H1 (cell line): ENCODE measurements around the gene VMP1. TPM values are rescaled to one million over a fixed set of nuclear protein-coding genes. Genes with fewer than 3 reads are reported as not detected.

Experiments
- CTCF ChIA-PET: fragments of 300-600 bp; sonication (Branson Sonifier 250); formaldehyde crosslinking; loops from one replicate; lab custom pipeline; 2021; ENCODE audit not compliant: partially characterized antibody; lab: Charles Lee
- POLR2A ChIA-PET: fragments of 300-600 bp; sonication (Branson Sonifier 250); formaldehyde crosslinking; loops from one replicate; lab custom pipeline; 2021; ENCODE audit warnings: inconsistent platforms; ENCODE audit not compliant: partially characterized antibody; lab: Charles Lee
- DNase-seq, 2 experiments: peaks; one replicate each; pipeline versions ENCODE4 v3.0.0 to v3.0.0-alpha.2; 2010 to 2022; ENCODE audit warnings: low spot score in 2 of 2, low read depth in 1 of 2, mixed read lengths in 1 of 2
- FAIRE-seq: peaks from 2 replicates; lab custom pipeline; 2011; peaks lifted over from hg19 to GRCh38; lab: Jason Lieb, UNC
- H2AFZ ChIP-seq: 2 replicates; pipeline ENCODE4 v1.8.1; 2012; ENCODE audit warnings: low read length, inconsistent platforms
- H2AK5ac ChIP-seq: 2 replicates; pipeline ENCODE4 v1.6.1; 2013; ENCODE audit warnings: low read depth, low read length
- H2BK120ac ChIP-seq: replicated peaks from 2 replicates; pipeline ENCODE3; 2013; ENCODE audit warnings: low read depth, low read length, inconsistent platforms
- H2BK12ac ChIP-seq: 2 replicates; pipeline ENCODE4 v1.6.1; 2013; ENCODE audit warnings: low read depth, low read length
- H2BK15ac ChIP-seq: 2 replicates; pipeline ENCODE4 v1.6.1; 2013; ENCODE audit warnings: low read length
- H2BK20ac ChIP-seq: 2 replicates; pipeline ENCODE4 v1.6.1; 2013; ENCODE audit warnings: low read length
- H2BK5ac ChIP-seq: 2 replicates; pipeline ENCODE4 v1.6.1; 2013; ENCODE audit warnings: low read depth, low read length
- H3K14ac ChIP-seq: 2 replicates; pipeline ENCODE4 v1.6.1; 2013; ENCODE audit warnings: inconsistent platforms; ENCODE audit not compliant: insufficient read length
- H3K18ac ChIP-seq: 2 replicates; pipeline ENCODE4 v1.6.1; 2013; ENCODE audit warnings: low read length; ENCODE audit errors: extremely low read depth
- H3K23ac ChIP-seq: 2 replicates; pipeline ENCODE4 v1.6.1; 2013; ENCODE audit warnings: inconsistent platforms; ENCODE audit not compliant: insufficient read length
- H3K23me2 ChIP-seq: 2 replicates; pipeline ENCODE4 v1.6.1; 2013; ENCODE audit warnings: low read depth, low read length
- H3K27ac ChIP-seq: 2 replicates; pipeline ENCODE4 v1.6.1; 2011; ENCODE audit warnings: low read depth, low read length, inconsistent platforms
- H3K27me3 ChIP-seq, 4 experiments: replicated peaks in 1 of 4; 1 replicate in 1 of 4; 2 replicates in 3 of 4; pipeline versions ENCODE4 v1.6.1 to v1.8.1; 2011 to 2013; ENCODE audit warnings: low read length in 3 of 4, mild to moderate bottlenecking in 3 of 4, inconsistent platforms in 2 of 4, mixed read lengths in 2 of 4, moderate library complexity in 1 of 4; ENCODE audit not compliant: control insufficient read depth in 3 of 4, insufficient read depth in 3 of 4; ENCODE audit errors: extremely low read depth in 1 of 4
- H3K36me3 ChIP-seq, 4 experiments: 2 replicates each; pipeline versions ENCODE4 v1.6.1 to v1.8.1; 2011 to 2013; ENCODE audit warnings: mild to moderate bottlenecking in 4 of 4, low read length in 3 of 4, moderate library complexity in 2 of 4, control low read depth in 1 of 4, inconsistent platforms in 1 of 4; ENCODE audit not compliant: insufficient read depth in 4 of 4, control insufficient read depth in 2 of 4
- H3K4ac ChIP-seq: replicated peaks from 2 replicates; pipeline ENCODE3; 2013; ENCODE audit warnings: low read length, low read depth, mixed read lengths, inconsistent platforms; ENCODE audit not compliant: insufficient read length
- H3K4me1 ChIP-seq, 4 experiments: replicated peaks in 1 of 4; 1 replicate in 1 of 4; 2 replicates in 3 of 4; pipeline versions ENCODE4 v1.6.1 to v1.8.1; 2011 to 2013; ENCODE audit warnings: low read length in 3 of 4, inconsistent platforms in 2 of 4, mixed read lengths in 1 of 4; ENCODE audit not compliant: insufficient read depth in 4 of 4, control insufficient read depth in 3 of 4
- H3K4me2 ChIP-seq, 2 experiments: 2 replicates each; pipeline versions ENCODE4 v1.6.1 to v1.8.1; 2011 to 2013; ENCODE audit warnings: low read depth in 2 of 2, low read length in 2 of 2, control low read depth in 1 of 2, inconsistent platforms in 1 of 2, mild to moderate bottlenecking in 1 of 2; ENCODE audit not compliant: insufficient read depth in 1 of 2
- H3K4me3 ChIP-seq, 4 experiments: fragments of 200-600, 300-600 bp in 1 of 4; sonication (generic), shearing (Covaris generic), sonication (Bioruptor Twin) in 1 of 4; 2 replicates each; pipeline versions ENCODE4 v1.5.1 to v1.8.1; 2011 to 2016; ENCODE audit warnings: low read length in 4 of 4, low read depth in 3 of 4, control low read depth in 2 of 4, inconsistent platforms in 2 of 4, mild to moderate bottlenecking in 2 of 4, mixed read lengths in 1 of 4, moderate library complexity in 1 of 4; ENCODE audit not compliant: insufficient read depth in 2 of 4; ENCODE audit errors: extremely low read depth in 1 of 4
- H3K56ac ChIP-seq: replicated peaks from 2 replicates; pipeline ENCODE3; 2013; ENCODE audit warnings: low read depth, mild to moderate bottlenecking, mixed read lengths, low read length, inconsistent platforms; ENCODE audit not compliant: insufficient read length
- H3K79me1 ChIP-seq: 2 replicates; pipeline ENCODE4 v1.6.1; 2013; ENCODE audit warnings: low read depth, low read length, control low read depth
- H3K79me2 ChIP-seq, 2 experiments: 2 replicates each; pipeline versions ENCODE4 v1.6.1 to v1.8.1; 2012 to 2013; ENCODE audit warnings: low read length in 2 of 2, mild to moderate bottlenecking in 2 of 2, inconsistent platforms in 1 of 2; ENCODE audit not compliant: insufficient read depth in 2 of 2, control insufficient read depth in 1 of 2
- H3K9ac ChIP-seq, 4 experiments: replicated peaks in 1 of 4; 1 replicate in 1 of 4; 2 replicates in 3 of 4; pipeline versions ENCODE4 v1.6.1 to v1.8.1; 2011 to 2013; ENCODE audit warnings: low read depth in 3 of 4, low read length in 3 of 4, control low read depth in 2 of 4, mild to moderate bottlenecking in 2 of 4, moderate library complexity in 2 of 4, inconsistent platforms in 1 of 4; ENCODE audit errors: extremely low read depth in 1 of 4
- H3K9me3 ChIP-seq, 2 experiments: 2 replicates each; pipeline versions ENCODE4 v1.6.1 to v1.8.1; 2012 to 2013; ENCODE audit warnings: mild to moderate bottlenecking in 2 of 2, moderate library complexity in 2 of 2, control low read depth in 1 of 2, inconsistent platforms in 1 of 2, low read depth in 1 of 2, low read length in 1 of 2, mixed read lengths in 1 of 2; ENCODE audit not compliant: insufficient read depth in 2 of 2
- H4K20me1 ChIP-seq, 2 experiments: replicated peaks in 1 of 2; 2 replicates each; pipeline versions ENCODE3 to v1.8.1; 2011 to 2013; ENCODE audit warnings: inconsistent platforms in 2 of 2, low read length in 2 of 2, mild to moderate bottlenecking in 1 of 2; ENCODE audit not compliant: insufficient read depth in 2 of 2, control insufficient read depth in 1 of 2
- H4K5ac ChIP-seq: 2 replicates; pipeline ENCODE4 v1.6.1; 2013; ENCODE audit warnings: low read length, low read depth, mixed read lengths, inconsistent platforms; ENCODE audit not compliant: insufficient read length
- H4K8ac ChIP-seq: 2 replicates; pipeline ENCODE4 v1.8.0; 2013; ENCODE audit warnings: mild to moderate bottlenecking, moderate library complexity, low read length, inconsistent platforms; ENCODE audit not compliant: insufficient read depth; ENCODE audit errors: extremely low read depth
- H4K91ac ChIP-seq: replicated peaks from 2 replicates; pipeline ENCODE3; 2013; ENCODE audit warnings: low read length, mixed read lengths, inconsistent platforms; ENCODE audit not compliant: insufficient read length
- CREB1 ChIP-seq: IDR thresholded peaks from 2 replicates; pipeline ENCODE4 v1.6.1; 2012; ENCODE audit warnings: inconsistent platforms
- EP300 ChIP-seq, 2 experiments: IDR thresholded peaks; 1 replicate in 1 of 2; 2 replicates in 1 of 2; pipeline ENCODE4 v1.6.1; 2011 to 2012; ENCODE audit warnings: low read depth in 2 of 2, low read length in 2 of 2, mild to moderate bottlenecking in 2 of 2, borderline replicate concordance in 1 of 2, inconsistent platforms in 1 of 2, moderate library complexity in 1 of 2
- SRF ChIP-seq: IDR thresholded peaks from 2 replicates; pipeline ENCODE4 v1.6.1; 2011; ENCODE audit warnings: mild to moderate bottlenecking, low read depth, low read length, moderate library complexity
- WGBS, 2 experiments: shearing (Covaris generic) in 1 of 2; methylation state at CpG; one replicate each; pipeline versions ENCODE4 v1.1.6 to v1.1.7; 2013 to 2015; ENCODE audit warnings: low lambda C conversion rate in 2 of 2, mixed read lengths in 2 of 2, inconsistent platforms in 1 of 2, low coverage in 1 of 2, missing lambda C conversion rate in 1 of 2; ENCODE audit not compliant: insufficient replicate concordance in 2 of 2, insufficient coverage in 1 of 2, insufficient read length in 1 of 2; ENCODE audit errors: extremely low coverage in 1 of 2, missing lambda C conversion rate in 1 of 2; 5-methylcytosine and 5-hydroxymethylcytosine counted together
- polyA plus RNA-seq, 7 experiments: library from polyadenylated mRNA; depleted of rRNA in 3 of 7; stranded (reverse) in 5 of 7; unstranded in 2 of 7; fragments of >200 nt in 5 of 7; fragments of 200-250 nt in 2 of 7; gene quantifications; 1 replicate in 5 of 7; 2 replicates in 1 of 7; 4 replicates in 1 of 7; pipeline versions ENCODE4 v1.2.1 to v1.2.3, GENCODE V29; 2011 to 2013; ENCODE audit warnings: missing spikeins in 2 of 7, mixed read lengths in 2 of 7
- total RNA-seq: library from RNA; stranded (reverse); fragmentation: NEBNext Ultra II Directional; extraction: Animal tissue kit (Norgen Biotek cat#: 25700); gene quantifications from 2 replicates; pipeline ENCODE4 v1.2.1, GENCODE V29; 2021

The VMP1 gene
- total and polyA plus RNA-seq, 2 of the 8 experiments (the other 6 are each of a cell fraction or from before 2014, with no cell fraction given) = 45.0 to 92.7 TPM

DNA sequence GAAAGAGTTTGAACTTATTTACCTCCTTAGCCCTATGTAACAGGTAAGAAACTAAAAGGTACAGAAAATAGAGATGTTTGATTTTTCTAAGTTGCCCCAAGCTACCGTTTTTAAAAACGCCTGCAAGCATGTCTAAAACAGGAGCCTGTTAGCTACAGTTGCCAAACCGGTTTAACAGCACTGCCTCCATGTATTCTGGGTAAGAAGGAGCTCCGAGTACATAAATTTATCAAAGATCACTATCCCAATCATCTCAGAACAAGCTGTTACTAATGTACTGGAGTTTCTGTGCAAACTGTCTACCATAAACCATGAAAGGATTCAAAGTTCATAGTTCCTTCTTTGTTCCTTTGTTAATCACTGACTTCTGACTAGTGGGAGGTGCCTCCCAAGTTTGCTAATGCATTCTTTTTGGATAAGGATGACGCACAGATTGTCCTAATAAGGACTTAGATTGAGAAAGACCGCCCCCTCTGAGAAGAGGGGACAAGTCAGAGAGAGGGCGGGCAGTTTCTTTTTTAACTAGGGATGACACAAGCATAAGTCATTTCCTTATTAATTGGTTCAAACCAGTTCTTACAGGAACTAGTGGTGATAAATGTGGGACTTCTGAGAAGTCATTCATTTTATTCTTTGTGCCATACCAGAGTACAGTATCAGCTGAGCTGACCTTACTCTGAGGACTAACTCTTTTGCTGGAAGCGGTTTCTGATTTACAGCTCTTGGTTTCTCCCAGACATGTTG is 130.0 kb downstream of the VMP1 start:
- Histone ChIP-seq H3K56ac (peak overlapping the region; percentile 70), H3K23me2 (peaks cover 4% of the 10 kb centered on the region; the same call in 1 of the 2 replicates), H4K5ac (peak overlapping the region; percentile 96), H2BK20ac (peak overlapping the region; percentile 17; the same call in 1 of the 2 replicates), H3K23ac (no peak overlapping the region), H3K79me2 (peaks cover 3 to 33% of the 10 kb centered on the region in 2 experiments; a peak in 3 of 4 replicates), H3K14ac (no peak overlapping the region), H3K27ac (peak overlapping the region; percentile 96), H2BK12ac (peak overlapping the region; percentile 96; the same call in 1 of the 2 replicates), H3K36me3 (peaks cover 0 to 27% (median 12%) of the 10 kb centered on the region in 4 experiments; a peak in 5 of 8 replicates), H3K4me2 (peak overlapping the region; percentile 74 to 92), H3K27me3 (no peaks in the 10 kb centered on the region), H2AFZ (no peak overlapping the region), H3K18ac (peak overlapping the region; percentile 89; the same call in 1 of the 2 replicates), H2BK120ac (peak overlapping the region; percentile 97), H2BK15ac (no peak overlapping the region), H3K4me1 (peaks cover 0 to 4% (median 0%) of the 10 kb centered on the region in 4 experiments; a peak in 5 of 7 replicates), H3K4ac (no peak overlapping the region), H3K4me3 (peak overlapping the region; percentile 87 to 98 (median 90)), H3K9me3 (no peaks in the 10 kb centered on the region), H4K8ac (no peak overlapping the region), H4K91ac (peak overlapping the region; percentile 83), H3K79me1 (no peaks in the 10 kb centered on the region), H4K20me1 (no peaks in the 10 kb centered on the region), H2BK5ac (peak overlapping the region; percentile 90), H2AK5ac (no peak overlapping the region), H3K9ac (peak overlapping the region; percentile 95 to 100 (median 98))
- DNase-seq (peak in 1 of 2 experiments; percentile 52), FAIRE-seq (no peak)
- ChIA-PET CTCF (interaction anchor here (0.6 to 1.1 kb wide), 3 partner anchors 10 to 440 kb away, joined by 3 read pairs; no protein-coding TSS in a partner anchor), POLR2A (interaction anchor here (0.7 to 11.2 kb wide), 29 partner anchors 8 to 627 kb away, joined by 3 to 137 read pairs (median 4); partner anchors contain the start of genes CLTC, PTRH2, RPS6KB1 and SMG8)
- WGBS, 2 experiments = 1% methylated on average over 8 of the region's 8 CpGs; no CpG with 5 or more reads in 1 of the 2 experiments
- TF ChIP-seq SRF (peak; percentile 95), EP300 (IDR thresholded peaks at IDR 0.05; ENCODE audit: borderline replicate concordance in 1 of 2, low read depth in 2 of 2, low read length in 2 of 2) (peak in 1 of 2 experiments; percentile 23; a peak in 1 of 3 replicates), CREB1 (peak; percentile 69)
